GM12872 (cell line): Measurements from ENCODE around the gene TINCR.

Source experiments
- CTCF ChIP-seq: IDR thresholded peaks from 3 replicates; pipeline ENCODE4 v1.5.1; 2011; ENCODE audit warnings: low read depth, mild to moderate bottlenecking, low read length, moderate library complexity; ENCODE audit not compliant: insufficient read depth

The TINCR gene

GRCh38 chr19:5593343-5594255 lies 25.8 kb upstream of the TINCR start:
- TF ChIP-seq CTCF, result no peak

DNA sequence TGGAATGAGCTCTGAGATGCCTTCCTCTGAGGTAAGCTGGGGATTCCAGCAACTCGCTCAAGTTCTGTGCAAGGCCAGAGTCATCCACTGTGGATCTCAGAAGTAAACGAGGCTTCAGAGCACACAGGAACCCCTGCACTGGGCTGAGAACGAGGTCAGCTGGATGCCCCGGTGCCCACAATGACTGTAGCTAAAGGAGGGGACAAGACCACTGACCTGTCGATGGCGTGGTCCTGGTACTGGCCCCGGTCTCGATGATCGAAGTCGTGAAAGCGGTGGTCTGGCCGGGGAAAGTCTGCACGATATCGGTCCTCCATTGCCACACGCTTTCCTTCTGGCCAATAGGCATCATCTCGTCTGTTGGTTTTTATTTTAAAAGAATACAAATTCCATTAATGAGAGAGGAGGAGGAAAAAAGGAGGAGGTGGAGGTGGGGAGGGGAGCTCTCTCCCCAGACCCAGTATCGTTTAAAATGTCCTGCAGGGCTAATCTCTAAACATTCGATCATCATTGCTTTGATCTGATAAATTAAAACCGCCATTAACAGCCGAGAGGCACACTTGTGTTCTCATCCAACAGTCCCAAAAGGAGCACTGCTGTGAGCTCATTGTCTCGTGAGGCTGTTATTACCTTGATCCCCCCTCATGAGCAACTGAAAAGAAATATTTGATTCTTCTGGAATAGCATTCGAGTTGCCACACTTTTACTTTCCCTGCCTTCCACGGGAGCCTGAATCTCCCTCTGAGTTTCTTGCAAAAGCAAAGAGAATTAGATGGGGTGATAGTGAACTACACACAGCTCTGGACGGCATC lies 25.0 kb upstream of the TINCR start:
- no peak for TF ChIP-seq CTCF

- no peak for TF ChIP-seq CTCF
Observed at GRCh38 chr19:5591476-5591875, 23.7 kb upstream of the TINCR start.

GRCh38 chr19:5590865-5591154 lies 23.1 kb upstream of the TINCR start:
- no peak for TF ChIP-seq CTCF

GRCh38 chr19:5590151-5590864 lies 22.6 kb upstream of the TINCR start:
- TF ChIP-seq CTCF, result no peak

DNA sequence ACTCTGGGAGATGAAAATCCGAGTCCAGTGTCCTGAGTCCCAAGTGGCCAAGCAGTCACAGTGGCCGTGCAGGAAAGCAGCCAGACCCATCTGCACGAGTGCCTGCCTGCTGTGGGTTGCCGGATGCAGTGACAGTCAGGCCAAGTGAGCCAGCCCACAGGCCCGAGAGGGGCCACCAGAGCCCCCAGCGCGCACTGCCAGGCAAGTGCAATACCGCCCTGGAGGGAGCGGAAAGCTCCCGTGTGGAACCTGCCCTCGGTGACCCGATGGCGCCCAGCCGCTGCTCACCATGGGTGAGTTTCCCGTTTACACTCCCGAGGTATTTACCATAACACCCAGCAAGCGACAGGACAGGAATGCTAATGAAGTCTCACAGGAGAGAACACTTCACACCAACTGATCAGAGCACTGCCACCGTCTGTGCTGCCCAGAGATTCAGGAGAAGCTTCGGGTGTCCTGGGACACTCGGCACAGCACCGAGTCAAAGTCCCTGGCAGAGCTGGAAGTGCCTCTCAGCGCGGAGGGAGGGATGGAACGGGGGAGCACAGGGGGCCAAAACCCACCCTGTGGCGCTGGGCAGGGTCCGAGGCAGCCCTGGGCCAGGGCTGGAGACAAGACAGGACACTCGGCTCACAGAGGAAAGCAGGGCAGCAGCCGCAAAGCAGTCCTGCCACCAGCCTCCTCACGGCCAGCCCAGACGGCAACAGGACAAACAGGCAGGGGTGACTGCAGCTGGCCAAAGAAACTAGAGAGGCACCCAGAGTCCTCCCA lies 21.3 kb upstream of the TINCR start:
- no peak for TF ChIP-seq CTCF
